SK-N-SH (cell line): Measurements from ENCODE around the gene PDE4D. TPM values are rescaled to one million over a fixed set of nuclear protein-coding genes. Genes with fewer than 3 reads are reported as not detected.

Source experiments
- CTCF ChIA-PET: fragments of 300-600, 350-600 bp; formaldehyde crosslinking; extraction: SDS; loops from one replicate; lab custom pipeline; 2021; lab: Yijun Ruan, JAX
- POLR2A ChIA-PET: fragments of 350-600 bp; sonication (Branson Sonifier 250); formaldehyde crosslinking; extraction: SDS; loops from one replicate; lab custom pipeline; 2020; ENCODE audit warnings: antibody characterized with exemption, inconsistent platforms; lab: Yijun Ruan, JAX
- DNase-seq: peaks from one replicate; pipeline ENCODE4 v3.0.0; 2012
- H2AFZ ChIP-seq: fragments of 200-600 bp; sonication (generic); 2 replicates; pipeline ENCODE4 v1.8.1; 2016; ENCODE audit warnings: antibody characterized with exemption, mild to moderate bottlenecking, low read depth
- H3F3A ChIP-seq: fragments of 200-600 bp; sonication (generic); replicated peaks from 2 replicates; pipeline ENCODE3; 2016; ENCODE audit warnings: antibody characterized with exemption, mild to moderate bottlenecking; ENCODE audit not compliant: insufficient read depth
- H3K27ac ChIP-seq, 2 experiments: fragments of 200-500 bp in 1 of 2; fragments of 200-600 bp in 1 of 2; sonication (Bioruptor generic) in 1 of 2; sonication (generic), shearing (Covaris generic) in 1 of 2; 2 replicates each; pipeline versions ENCODE4 v1.5.1 to v1.6.1; 2014 to 2016; ENCODE audit warnings: low read depth in 2 of 2, inconsistent platforms in 1 of 2, low read length in 1 of 2, mild to moderate bottlenecking in 1 of 2, mixed read lengths in 1 of 2
- H3K27me3 ChIP-seq: fragments of 200-600 bp; sonication (generic), shearing (Covaris generic); 2 replicates; pipeline ENCODE4 v1.6.1; 2016; ENCODE audit warnings: mixed run types; ENCODE audit not compliant: insufficient read depth
- H3K36me3 ChIP-seq, 2 experiments: fragments of 200-500 bp in 1 of 2; fragments of 200-600 bp in 1 of 2; sonication (Bioruptor generic) in 1 of 2; sonication (generic) in 1 of 2; replicated peaks in 1 of 2; 2 replicates each; pipeline versions ENCODE3 to v1.5.1; 2014 to 2016; ENCODE audit warnings: low read length in 1 of 2, mild to moderate bottlenecking in 1 of 2; ENCODE audit not compliant: insufficient read depth in 2 of 2, control insufficient read depth in 1 of 2
- H3K4me1 ChIP-seq, 2 experiments: fragments of 200-500 bp in 1 of 2; fragments of 200-600 bp in 1 of 2; sonication (Bioruptor generic) in 1 of 2; sonication (generic), shearing (Covaris generic) in 1 of 2; 2 replicates each; pipeline versions ENCODE4 v1.5.1 to v1.6.1; 2014 to 2016; ENCODE audit warnings: low read depth in 1 of 2, low read length in 1 of 2, mixed run types in 1 of 2; ENCODE audit not compliant: insufficient read depth in 2 of 2, control insufficient read depth in 1 of 2
- H3K4me2 ChIP-seq: fragments of 200-600 bp; sonication (generic), shearing (Covaris generic); 2 replicates; pipeline ENCODE4 v1.6.1; 2017; ENCODE audit warnings: mixed run types
- H3K4me3 ChIP-seq, 2 experiments: fragments of 200-500 bp in 1 of 2; fragments of 200-600 bp in 1 of 2; sonication (Bioruptor generic) in 1 of 2; sonication (generic), shearing (Covaris generic) in 1 of 2; 2 replicates each; pipeline versions ENCODE4 v1.5.1 to v1.8.1; 2014 to 2016; ENCODE audit warnings: low read depth in 2 of 2, inconsistent platforms in 1 of 2, low read length in 1 of 2, mild to moderate bottlenecking in 1 of 2, mixed read lengths in 1 of 2, moderate library complexity in 1 of 2
- H3K79me2 ChIP-seq: fragments of 200-600 bp; sonication (generic); 2 replicates; pipeline ENCODE4 v1.8.1; 2017; ENCODE audit warnings: mild to moderate bottlenecking; ENCODE audit not compliant: insufficient read depth
- H3K9ac ChIP-seq: fragments of 200-600 bp; sonication (generic); 2 replicates; pipeline ENCODE4 v1.6.1; 2017; ENCODE audit warnings: mixed run types
- H3K9me2 ChIP-seq: fragments of 200-600 bp; sonication (generic); 2 replicates; pipeline ENCODE4 v1.6.1; 2017; ENCODE audit warnings: mixed run types
- H3K9me3 ChIP-seq: fragments of 200-600 bp; sonication (generic); 2 replicates; pipeline ENCODE4 v1.6.1; 2017; ENCODE audit warnings: mixed run types, mild to moderate bottlenecking, moderate library complexity
- H4K20me1 ChIP-seq: fragments of 200-600 bp; sonication (generic); 2 replicates; pipeline ENCODE4 v1.6.1; 2017; ENCODE audit warnings: mild to moderate bottlenecking, mixed run types; ENCODE audit not compliant: insufficient read depth
- FOXJ3 ChIP-seq: sonication (generic); formaldehyde crosslinking; IDR thresholded peaks from 2 replicates; pipeline ENCODE4 v1.5.1; 2020; ENCODE audit warnings: mild to moderate bottlenecking, missing genetic modification reagents
- FOXM1 ChIP-seq: IDR thresholded peaks from 2 replicates; pipeline ENCODE4 v1.4.0; 2012; ENCODE audit warnings: low read depth, mild to moderate bottlenecking
- GATA2 ChIP-seq: sonication (generic); formaldehyde crosslinking; IDR thresholded peaks from 2 replicates; pipeline ENCODE4 v1.5.0; 2020; ENCODE audit warnings: mild to moderate bottlenecking, missing genetic modification reagents
- MAX ChIP-seq: IDR thresholded peaks from 2 replicates; pipeline ENCODE4 v1.4.0; 2012; ENCODE audit warnings: low read depth
- MEF2A ChIP-seq: IDR thresholded peaks from 2 replicates; pipeline ENCODE4 v1.4.0; 2012; ENCODE audit warnings: low read depth, borderline replicate concordance
- NRF1 ChIP-seq: IDR thresholded peaks from 2 replicates; pipeline ENCODE4 v1.6.1; 2012; ENCODE audit warnings: low read depth, mild to moderate bottlenecking, low read length
- RAD21 ChIP-seq: IDR thresholded peaks from 2 replicates; pipeline ENCODE4 v1.6.1; 2012; ENCODE audit warnings: mild to moderate bottlenecking, low read length
- REST ChIP-seq: IDR thresholded peaks from 2 replicates; pipeline ENCODE4 v1.6.1; 2012; ENCODE audit warnings: mild to moderate bottlenecking, low read depth, low read length, moderate library complexity
- RFX5 ChIP-seq: IDR thresholded peaks from 2 replicates; pipeline ENCODE4 v1.6.1; 2012; ENCODE audit warnings: mild to moderate bottlenecking, improper control_type of control experiment, low read length
- RXRA ChIP-seq: IDR thresholded peaks from 2 replicates; pipeline ENCODE4 v1.4.0; 2012; ENCODE audit warnings: low read depth, mild to moderate bottlenecking, borderline replicate concordance
- SMC3 ChIP-seq: IDR thresholded peaks from 2 replicates; pipeline ENCODE4 v1.6.1; 2012; ENCODE audit warnings: low read depth, low read length, improper control_type of control experiment
- TAF1 ChIP-seq: IDR thresholded peaks from 2 replicates; pipeline ENCODE4 v1.6.1; 2012; ENCODE audit warnings: low read depth, mild to moderate bottlenecking, low read length, moderate library complexity, borderline replicate concordance
- TEAD4 ChIP-seq: IDR thresholded peaks from 2 replicates; pipeline ENCODE4 v1.4.0; 2012; ENCODE audit warnings: mild to moderate bottlenecking, borderline replicate concordance; ENCODE audit not compliant: insufficient read depth
- USF2 ChIP-seq: fragments of 150-350 bp; IDR thresholded peaks from 2 replicates; pipeline ENCODE4 v1.6.1; 2017; ENCODE audit warnings: antibody characterized with exemption, low read length, low read depth, borderline replicate concordance
- YY1 ChIP-seq: IDR thresholded peaks from 2 replicates; pipeline ENCODE4 v1.4.0; 2012; ENCODE audit warnings: low read depth, mild to moderate bottlenecking
- ZBTB33 ChIP-seq: IDR thresholded peaks from 2 replicates; pipeline ENCODE4 v1.4.0; 2012; ENCODE audit warnings: low read depth, borderline replicate concordance
- WGBS: methylation state at CpG from one replicate; pipeline ENCODE4 v1.1.6; 2017; ENCODE audit warnings: low lambda C conversion rate; 5-methylcytosine and 5-hydroxymethylcytosine counted together
- polyA plus RNA-seq, 3 experiments: library from polyadenylated mRNA; depleted of rRNA; stranded (reverse); fragments of >200 nt; gene quantifications; 2 replicates each; pipeline ENCODE4 v1.2.3, GENCODE V29; 2012

The PDE4D gene
- polyA plus RNA-seq, 1 of the 3 experiments (the other 2 are of a cell fraction), result 2.4 TPM

GRCh38 chr5:58974601-58975000 lies 918.9 kb downstream of the PDE4D start:
- ChIA-PET CTCF (interaction anchor here (1.4 kb wide), 1 partner anchor 11 kb away, joined by 4 read pairs; no protein-coding TSS in a partner anchor), POLR2A (no interaction called here)
- no peak for TF ChIP-seq USF2
- no peak for TF ChIP-seq REST
- no peak for TF ChIP-seq GATA2 (CRISPR knock-in tag)
- TF ChIP-seq MEF2A, result no peak
- TF ChIP-seq SMC3, result no peak
- no peak for TF ChIP-seq ZBTB33
- no peak for TF ChIP-seq MAX
- TF ChIP-seq FOXJ3 (CRISPR knock-in tag), result no peak
- no peak for DNase-seq
- no peaks in the 10 kb centered on the region for H3K27me3 ChIP-seq
- H3K4me1 ChIP-seq, result no peaks in the 10 kb centered on the region
- no peak overlapping the region for H3K4me3 ChIP-seq
- no peak overlapping the region for H3K4me2 ChIP-seq
- H3K9me3 ChIP-seq, result no peaks in the 10 kb centered on the region
- no peak overlapping the region for H3K9ac ChIP-seq
- H3K36me3 ChIP-seq, result peaks cover 11 to 39% of the 10 kb centered on the region in 2 experiments
- H3K79me2 ChIP-seq, result no peaks in the 10 kb centered on the region
- H2AFZ ChIP-seq, result no peak overlapping the region
- no peaks in the 10 kb centered on the region for H3K9me2 ChIP-seq
- H3K27ac ChIP-seq, result no peak overlapping the region
- no peaks in the 10 kb centered on the region for H3F3A ChIP-seq
- no peaks in the 10 kb centered on the region for H4K20me1 ChIP-seq
- 79% methylated on average over 5 of the region's 5 CpGs for WGBS

GRCh38 chr5:58974083-58974482 lies 919.4 kb downstream of the PDE4D start:
- Histone ChIP-seq H3K4me1 (no peaks in the 10 kb centered on the region), H3K4me3 (no peak overlapping the region), H3K27me3 (no peaks in the 10 kb centered on the region), H3K9me2 (no peaks in the 10 kb centered on the region), H3K79me2 (no peaks in the 10 kb centered on the region), H3F3A (no peaks in the 10 kb centered on the region), H3K36me3 (peaks cover 11 to 39% of the 10 kb centered on the region in 2 experiments), H3K27ac (no peak overlapping the region), H4K20me1 (no peaks in the 10 kb centered on the region), H3K4me2 (no peak overlapping the region), H3K9me3 (no peaks in the 10 kb centered on the region), H3K9ac (no peak overlapping the region), H2AFZ (no peak overlapping the region)
- 81% methylated on average over 5 of the region's 5 CpGs for WGBS
- TF ChIP-seq RAD21 (no peak), RXRA (no peak), GATA2 (CRISPR knock-in tag) (no peak), YY1 (no peak), NRF1 (no peak), MAX (no peak), TAF1 (no peak), ZBTB33 (no peak), RFX5 (no peak), USF2 (no peak), FOXM1 (no peak), TEAD4 (no peak)
- DNase-seq, result no peak
- CTCF ChIA-PET, result interaction anchor here (1.0 kb wide), 1 partner anchor 88 kb away, joined by 3 read pairs; no protein-coding TSS in a partner anchor
- POLR2A ChIA-PET, result interaction anchor here (0.6 kb wide), 1 partner anchor 1086 kb away, joined by 3 read pairs; no protein-coding TSS in a partner anchor
